H9 (cell line): Measurements from ENCODE around the gene ERCC6L2. TPM values are rescaled to one million over a fixed set of nuclear protein-coding genes. Genes with fewer than 3 reads are reported as not detected.

Source experiments
- DNase-seq: peaks from one replicate; pipeline ENCODE4 v3.0.0-alpha.2; 2017
- H2AFZ ChIP-seq: one replicate; pipeline ENCODE4 v1.6.1; 2013; ENCODE audit warnings: mild to moderate bottlenecking, low read length, control low read depth, moderate library complexity
- H2AK5ac ChIP-seq: 2 replicates; pipeline ENCODE4 v1.6.1; 2013; ENCODE audit warnings: low read length, control low read depth, mixed read lengths; ENCODE audit not compliant: insufficient read length
- H2BK120ac ChIP-seq: one replicate; pipeline ENCODE4 v1.6.1; 2013; ENCODE audit warnings: low read depth, mild to moderate bottlenecking, low read length, control low read depth, inconsistent platforms; ENCODE audit not compliant: poor library complexity, severe bottlenecking
- H2BK12ac ChIP-seq: 2 replicates; pipeline ENCODE4 v1.6.1; 2013; ENCODE audit warnings: low read length, control low read depth, mixed read lengths, low read depth; ENCODE audit not compliant: insufficient read length
- H2BK15ac ChIP-seq: 2 replicates; pipeline ENCODE4 v1.6.1; 2013; ENCODE audit warnings: low read depth, low read length, control low read depth
- H2BK20ac ChIP-seq: one replicate; pipeline ENCODE4 v1.6.1; 2013; ENCODE audit warnings: low read depth, mild to moderate bottlenecking, low read length, control low read depth, inconsistent platforms; ENCODE audit not compliant: poor library complexity, severe bottlenecking
- H2BK5ac ChIP-seq: 2 replicates; pipeline ENCODE4 v1.6.1; 2013; ENCODE audit warnings: low read length, control low read depth, mixed read lengths; ENCODE audit not compliant: insufficient read length
- H3K14ac ChIP-seq: 2 replicates; pipeline ENCODE4 v1.6.1; 2013; ENCODE audit warnings: low read length, control low read depth; ENCODE audit not compliant: insufficient read depth
- H3K18ac ChIP-seq: 2 replicates; pipeline ENCODE4 v1.6.1; 2013; ENCODE audit warnings: low read depth, mild to moderate bottlenecking, mixed read lengths, low read length, control low read depth; ENCODE audit not compliant: insufficient read length
- H3K23ac ChIP-seq: 2 replicates; pipeline ENCODE4 v1.6.1; 2013; ENCODE audit warnings: low read length, control low read depth, mixed read lengths, low read depth; ENCODE audit not compliant: insufficient read length
- H3K23me2 ChIP-seq: 2 replicates; pipeline ENCODE4 v1.6.1; 2013; ENCODE audit warnings: low read depth, mild to moderate bottlenecking, mixed read lengths, low read length, control low read depth; ENCODE audit not compliant: insufficient read length, poor library complexity, severe bottlenecking
- H3K27ac ChIP-seq: 2 replicates; pipeline ENCODE4 v1.5.1; 2013; ENCODE audit warnings: low read length, control low read depth, mixed read lengths, low read depth; ENCODE audit not compliant: insufficient read length
- H3K27me3 ChIP-seq: 2 replicates; pipeline ENCODE4 v1.6.1; 2013; ENCODE audit warnings: low read length, control low read depth, inconsistent platforms; ENCODE audit not compliant: insufficient read depth
- H3K4ac ChIP-seq: 2 replicates; pipeline ENCODE4 v1.6.1; 2013; ENCODE audit warnings: low read depth, mild to moderate bottlenecking, control low read depth, inconsistent platforms, low read length, moderate library complexity
- H3K4me1 ChIP-seq: 2 replicates; pipeline ENCODE4 v1.6.1; 2013; ENCODE audit warnings: low read length, control low read depth, inconsistent platforms; ENCODE audit not compliant: insufficient read depth
- H3K4me2 ChIP-seq: 2 replicates; pipeline ENCODE4 v1.6.1; 2013; ENCODE audit warnings: low read length, control low read depth, mixed read lengths; ENCODE audit not compliant: insufficient read length, insufficient read depth
- H3K56ac ChIP-seq: 2 replicates; pipeline ENCODE4 v1.6.1; 2013; ENCODE audit warnings: low read depth, mild to moderate bottlenecking, mixed read lengths, low read length, control low read depth; ENCODE audit not compliant: insufficient read length
- H3K79me1 ChIP-seq: 2 replicates; pipeline ENCODE4 v1.6.1; 2013; ENCODE audit warnings: low read depth, mild to moderate bottlenecking, moderate library complexity, low read length, control low read depth, inconsistent platforms; ENCODE audit not compliant: insufficient read depth, poor library complexity, severe bottlenecking
- H3K79me2 ChIP-seq: 2 replicates; pipeline ENCODE4 v1.6.1; 2013; ENCODE audit warnings: low read length, control low read depth, inconsistent platforms; ENCODE audit not compliant: insufficient read depth
- H3K9ac ChIP-seq: 2 replicates; pipeline ENCODE4 v1.6.1; 2013; ENCODE audit warnings: low read length, control low read depth, mixed read lengths; ENCODE audit not compliant: insufficient read length; ENCODE audit errors: extremely low read depth
- H3K9me3 ChIP-seq: one replicate; pipeline ENCODE4 v1.6.1; 2013; ENCODE audit warnings: low read depth, low read length, inconsistent platforms; ENCODE audit not compliant: control insufficient read depth
- H3T11ph ChIP-seq: one replicate; pipeline ENCODE4 v1.6.1; 2013; ENCODE audit warnings: mild to moderate bottlenecking, low read length, control low read depth, inconsistent platforms
- H4K20me1 ChIP-seq: one replicate; pipeline ENCODE4 v1.6.1; 2013; ENCODE audit not compliant: control insufficient read depth, insufficient read length, insufficient read depth
- H4K5ac ChIP-seq: 2 replicates; pipeline ENCODE4 v1.6.1; 2013; ENCODE audit warnings: low read depth, mild to moderate bottlenecking, mixed read lengths, low read length, control low read depth; ENCODE audit not compliant: insufficient read length
- H4K8ac ChIP-seq: replicated peaks from 2 replicates; pipeline ENCODE4 v1.6.1; 2013; ENCODE audit warnings: low read length, control low read depth, mixed read lengths, low read depth; ENCODE audit not compliant: insufficient read length
- H4K91ac ChIP-seq: 2 replicates; pipeline ENCODE4 v1.6.1; 2013; ENCODE audit warnings: low read depth, mild to moderate bottlenecking, moderate library complexity, mixed read lengths, low read length, control low read depth; ENCODE audit not compliant: insufficient read length
- H3K27ac Mint-ChIP-seq, 3 experiments: 2 replicates in 2 of 3; 3 replicates in 1 of 3; pipeline ENCODE4 v1.8.0; 2020 to 2021; ENCODE audit warnings: mixed read lengths in 3 of 3, mild to moderate bottlenecking in 1 of 3, moderate library complexity in 1 of 3
- H3K27me3 Mint-ChIP-seq: 2 replicates; pipeline ENCODE4 v1.8.0; 2021; ENCODE audit warnings: low read depth, mild to moderate bottlenecking, moderate library complexity, mixed read lengths
- H3K36me3 Mint-ChIP-seq, 3 experiments: 2 replicates in 2 of 3; 3 replicates in 1 of 3; pipeline ENCODE4 v1.8.0; 2020 to 2021; ENCODE audit warnings: low read depth in 3 of 3, mixed read lengths in 3 of 3; ENCODE audit not compliant: insufficient read depth in 1 of 3
- H3K4me1 Mint-ChIP-seq, 2 experiments: 2 replicates each; pipeline ENCODE4 v1.8.0; 2020; ENCODE audit warnings: mixed read lengths in 2 of 2
- H3K4me3 Mint-ChIP-seq, 2 experiments: 2 replicates in 1 of 2; 3 replicates in 1 of 2; pipeline ENCODE4 v1.8.0; 2020 to 2021; ENCODE audit warnings: mild to moderate bottlenecking in 2 of 2, mixed read lengths in 2 of 2, moderate library complexity in 1 of 2
- H3K9me3 Mint-ChIP-seq, 2 experiments: 2 replicates in 1 of 2; 3 replicates in 1 of 2; pipeline ENCODE4 v1.8.0; 2020; ENCODE audit warnings: mild to moderate bottlenecking in 2 of 2, mixed read lengths in 2 of 2, moderate library complexity in 1 of 2
- WGBS: extraction: QIAGEN DNeasy Blood & Tissue Kit; methylation state at CpG from one replicate; pipeline ENCODE4 v1.1.7; 2013; ENCODE audit warnings: missing lambda C conversion rate, low lambda C conversion rate, mixed read lengths; ENCODE audit not compliant: insufficient read length; ENCODE audit errors: extremely low coverage; 5-methylcytosine and 5-hydroxymethylcytosine counted together
- total RNA-seq: library from RNA; stranded (reverse); gene quantifications from 2 replicates; pipeline ENCODE4 v1.2.1, GENCODE V29; 2021
- TF ChIP-seq, protein P1 (sequence below): fragments of 200-600 bp; sonication (generic); conservative IDR thresholded peaks from 3 replicates; pipeline ENCODE4 v1.8.0; 2021; ENCODE audit warnings: antibody characterized with exemption, mild to moderate bottlenecking

The ERCC6L2 gene
- total RNA-seq, 1 experiment from 2014 or later, result 57.7 TPM

DNA sequence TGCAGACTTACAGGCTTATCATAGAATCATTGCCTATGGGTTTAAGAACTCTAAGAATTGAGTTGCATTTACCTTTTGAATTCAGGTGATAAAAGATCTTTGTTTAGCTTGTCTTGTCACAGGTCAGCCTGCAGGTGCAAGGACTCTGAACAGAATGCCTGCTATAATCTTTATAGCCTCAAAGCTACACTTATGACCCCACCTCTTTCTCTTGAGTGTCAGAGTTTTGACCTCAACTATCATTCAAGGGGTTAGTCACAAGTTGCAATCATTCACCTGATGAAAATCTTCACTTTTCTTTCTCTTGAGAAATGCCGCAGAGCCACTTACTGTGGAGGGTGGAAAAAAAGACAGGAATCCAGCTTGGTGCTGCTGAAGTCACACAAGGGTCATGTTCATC, 49.5 kb downstream of the ERCC6L2 start:
- H3K4me1 Mint-ChIP-seq, result peaks cover 10 to 12% of the 10 kb centered on the region in 2 experiments
- Histone ChIP-seq H4K8ac (no peak overlapping the region), H2AK5ac (no peak overlapping the region), H3K4me1 (no peaks in the 10 kb centered on the region), H3K4me2 (no peak overlapping the region), H4K91ac (no peak overlapping the region), H3K9ac (no peak overlapping the region), H3K79me1 (no peaks in the 10 kb centered on the region), H2BK5ac (no peak overlapping the region), H2BK12ac (no peak overlapping the region), H3K23me2 (no peaks in the 10 kb centered on the region), H3K27me3 (no peaks in the 10 kb centered on the region), H3K79me2 (no peaks in the 10 kb centered on the region), H2AFZ (no peak overlapping the region), H3K23ac (no peak overlapping the region), H3K9me3 (no peaks in the 10 kb centered on the region), H3K56ac (no peak overlapping the region), H2BK15ac (no peak overlapping the region), H3T11ph (no peak overlapping the region), H3K14ac (no peak overlapping the region), H4K20me1 (no peaks in the 10 kb centered on the region), H3K4ac (no peak overlapping the region), H2BK20ac (no peak overlapping the region), H3K18ac (no peak overlapping the region), H4K5ac (no peak overlapping the region), H2BK120ac (no peak overlapping the region), H3K27ac (no peak overlapping the region)
- H3K4me3 Mint-ChIP-seq, result no peak overlapping the region
- WGBS, result no CpG with 5 or more reads among the region's 1 CpG
- DNase-seq, result no peak
- H3K9me3 Mint-ChIP-seq, result peaks cover 3 to 6% of the 10 kb centered on the region in 2 experiments; a peak in 4 of 5 replicates
- TF ChIP-seq, protein P1, sequence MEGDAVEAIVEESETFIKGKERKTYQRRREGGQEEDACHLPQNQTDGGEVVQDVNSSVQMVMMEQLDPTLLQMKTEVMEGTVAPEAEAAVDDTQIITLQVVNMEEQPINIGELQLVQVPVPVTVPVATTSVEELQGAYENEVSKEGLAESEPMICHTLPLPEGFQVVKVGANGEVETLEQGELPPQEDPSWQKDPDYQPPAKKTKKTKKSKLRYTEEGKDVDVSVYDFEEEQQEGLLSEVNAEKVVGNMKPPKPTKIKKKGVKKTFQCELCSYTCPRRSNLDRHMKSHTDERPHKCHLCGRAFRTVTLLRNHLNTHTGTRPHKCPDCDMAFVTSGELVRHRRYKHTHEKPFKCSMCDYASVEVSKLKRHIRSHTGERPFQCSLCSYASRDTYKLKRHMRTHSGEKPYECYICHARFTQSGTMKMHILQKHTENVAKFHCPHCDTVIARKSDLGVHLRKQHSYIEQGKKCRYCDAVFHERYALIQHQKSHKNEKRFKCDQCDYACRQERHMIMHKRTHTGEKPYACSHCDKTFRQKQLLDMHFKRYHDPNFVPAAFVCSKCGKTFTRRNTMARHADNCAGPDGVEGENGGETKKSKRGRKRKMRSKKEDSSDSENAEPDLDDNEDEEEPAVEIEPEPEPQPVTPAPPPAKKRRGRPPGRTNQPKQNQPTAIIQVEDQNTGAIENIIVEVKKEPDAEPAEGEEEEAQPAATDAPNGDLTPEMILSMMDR, result peak; percentile 13; the same call in 1 of the 3 replicates
- peaks cover 24 to 59% (median 51%) of the 10 kb centered on the region in 3 experiments for H3K36me3 Mint-ChIP-seq
- H3K27me3 Mint-ChIP-seq, result no peaks in the 10 kb centered on the region
- peak overlapping the region in 2 of 3 experiments; percentile 58 to 89; a peak in 3 of 7 replicates for H3K27ac Mint-ChIP-seq
